HepG2 (cell line): ENCODE data around the gene PDYN. TPM values are rescaled to one million over a fixed set of nuclear protein-coding genes. Genes with fewer than 3 reads are reported as not detected.

Experiments
- BCL6 ChIP-seq: IDR thresholded peaks from 2 replicates; pipeline ENCODE4 v1.6.1; 2016; ENCODE audit warnings: missing genetic modification reagents, missing compliant biosample characterization
- CHCHD3 ChIP-seq: sonication (generic); formaldehyde crosslinking; IDR thresholded peaks from 2 replicates; pipeline ENCODE4 v1.8.0; 2022; ENCODE audit warnings: mild to moderate bottlenecking, missing genetic modification reagents, moderate library complexity
- HMGA1 ChIP-seq: sonication (generic); formaldehyde crosslinking; conservative IDR thresholded peaks from 2 replicates; pipeline ENCODE4 v1.4.0; 2020; ENCODE audit warnings: missing genetic modification reagents
- KLF15 ChIP-seq: sonication (generic); formaldehyde crosslinking; IDR thresholded peaks from 2 replicates; pipeline ENCODE4 v1.8.1; 2023; ENCODE audit warnings: borderline replicate concordance, mild to moderate bottlenecking, inconsistent platforms, missing genetic modification reagents, mixed read lengths
- MED1 ChIP-seq: sonication (generic); formaldehyde crosslinking; IDR thresholded peaks from 2 replicates; pipeline ENCODE4 v1.4.0; 2020; ENCODE audit warnings: missing genetic modification reagents
- MTA3 ChIP-seq: sonication (generic); formaldehyde crosslinking; IDR thresholded peaks from 2 replicates; pipeline ENCODE4 v1.4.0; 2020; ENCODE audit warnings: missing genetic modification reagents
- PAXIP1 ChIP-seq: sonication (generic); formaldehyde crosslinking; conservative IDR thresholded peaks from 2 replicates; pipeline ENCODE4 v1.4.0; 2020; ENCODE audit warnings: mild to moderate bottlenecking, missing genetic modification reagents, moderate library complexity
- PHF8 ChIP-seq: sonication (generic); formaldehyde crosslinking; IDR thresholded peaks from 2 replicates; pipeline ENCODE4 v1.5.0; 2020; ENCODE audit warnings: missing genetic modification reagents
- RFXANK ChIP-seq: IDR thresholded peaks from 2 replicates; pipeline ENCODE4 v1.6.1; 2016
- SALL2 ChIP-seq: sonication (generic); formaldehyde crosslinking; IDR thresholded peaks from 2 replicates; pipeline ENCODE4 v1.8.1; 2023; ENCODE audit warnings: mild to moderate bottlenecking, missing genetic modification reagents, inconsistent platforms
- SIN3A ChIP-seq: IDR thresholded peaks from 2 replicates; pipeline ENCODE4 v1.6.1; 2011; ENCODE audit warnings: low read depth, mild to moderate bottlenecking, control low read depth, low read length, borderline replicate concordance
- SOX13 ChIP-seq, 3 experiments: fragments of 450-650 bp in 1 of 3; sonication (generic) in 1 of 3; formaldehyde crosslinking in 1 of 3; IDR thresholded peaks in 2 of 3; conservative IDR thresholded peaks in 1 of 3; 2 replicates each; pipeline versions ENCODE4 v1.5.0 to v1.6.1; 2016 to 2020; ENCODE audit warnings: antibody characterized with exemption in 1 of 3, mild to moderate bottlenecking in 1 of 3, missing compliant biosample characterization in 1 of 3, missing genetic modification reagents in 1 of 3, moderate library complexity in 1 of 3
- SP140L ChIP-seq: sonication (generic); formaldehyde crosslinking; IDR thresholded peaks from 2 replicates; pipeline ENCODE4 v1.4.0; 2020; ENCODE audit warnings: missing genetic modification reagents, borderline replicate concordance
- SP5 ChIP-seq: IDR thresholded peaks from 2 replicates; pipeline ENCODE4 v1.6.1; 2016; ENCODE audit warnings: low read depth, borderline replicate concordance
- SRY ChIP-seq: sonication (generic); formaldehyde crosslinking; IDR thresholded peaks from 2 replicates; pipeline ENCODE4 v1.8.0; 2022; ENCODE audit warnings: mild to moderate bottlenecking, missing genetic modification reagents
- YY1 ChIP-seq: IDR thresholded peaks from 2 replicates; pipeline ENCODE4 v1.6.1; 2011; ENCODE audit warnings: low read length, low read depth, moderate library complexity, mild to moderate bottlenecking; ENCODE audit not compliant: insufficient read depth, insufficient replicate concordance
- ZNF589 ChIP-seq: sonication (generic); formaldehyde crosslinking; conservative IDR thresholded peaks from 2 replicates; pipeline ENCODE4 v1.8.0; 2022; ENCODE audit warnings: mild to moderate bottlenecking, moderate library complexity, missing genetic modification reagents
- ZNF652 ChIP-seq: IDR thresholded peaks from 2 replicates; pipeline ENCODE4 v1.6.1; 2016; ENCODE audit warnings: low read depth, borderline replicate concordance
- ZNF703 ChIP-seq: sonication (generic); formaldehyde crosslinking; IDR thresholded peaks from 2 replicates; pipeline ENCODE4 v1.5.1; 2020; ENCODE audit warnings: missing genetic modification reagents, mild to moderate bottlenecking, moderate library complexity, borderline replicate concordance
- ZNF704 ChIP-seq: sonication (generic); formaldehyde crosslinking; IDR thresholded peaks from 2 replicates; pipeline ENCODE4 v1.8.1; 2023; ENCODE audit warnings: mild to moderate bottlenecking, inconsistent platforms, moderate library complexity, missing genetic modification reagents, borderline replicate concordance
- ZNF709 ChIP-seq: sonication (generic); formaldehyde crosslinking; IDR thresholded peaks from 2 replicates; pipeline ENCODE4 v1.5.0; 2020; ENCODE audit warnings: mild to moderate bottlenecking, missing genetic modification reagents
- ZNF775 ChIP-seq: sonication (generic); formaldehyde crosslinking; IDR thresholded peaks from 2 replicates; pipeline ENCODE4 v1.4.0; 2020; ENCODE audit warnings: missing genetic modification reagents, mild to moderate bottlenecking, moderate library complexity, borderline replicate concordance
- ZSCAN12 ChIP-seq: sonication (generic); formaldehyde crosslinking; IDR thresholded peaks from 2 replicates; pipeline ENCODE4 v1.9.0; 2021; ENCODE audit warnings: mild to moderate bottlenecking, missing genetic modification reagents
- polyA plus RNA-seq, 8 experiments: library from polyadenylated mRNA; depleted of rRNA in 3 of 8; stranded (reverse) in 7 of 8; unstranded in 1 of 8; fragments of >200 nt; fragmentation: Illumina TruSeq in 4 of 8; extraction: Trizol in 4 of 8; gene quantifications; 2 replicates each; pipeline versions ENCODE4 v1.2.1 to v1.2.3, GENCODE V29; 2011 to 2016; ENCODE audit warnings: low read depth in 4 of 8, missing spikeins in 1 of 8, mixed read lengths in 1 of 8; ENCODE audit not compliant: insufficient read depth in 1 of 8
- total RNA-seq, 5 experiments: library from RNA; depleted of rRNA; stranded (reverse); fragments of >200 nt; fragmentation: Illumina TruSeq; extraction: Trizol; gene quantifications; 2 replicates each; pipeline ENCODE4 v1.2.3, GENCODE V29; 2016; ENCODE audit warnings: low read depth in 1 of 5
- TF ChIP-seq, protein P1 (sequence below): IDR thresholded peaks from 2 replicates; pipeline ENCODE4 v1.6.1; 2016; ENCODE audit warnings: mild to moderate bottlenecking

Gene PDYN
- total and polyA plus RNA-seq, 2 of the 13 experiments (the other 11 are each of a cell fraction or from before 2014, with no cell fraction given): not detected

- no peak for TF ChIP-seq KLF15
- TF ChIP-seq ZNF704 (CRISPR knock-in tag): no peak
- no peak; the same call in 1 of the 2 replicates for TF ChIP-seq PHF8 (CRISPR knock-in tag)
- TF ChIP-seq ZNF775 (CRISPR knock-in tag): no peak
- no peak for TF ChIP-seq BCL6 (CRISPR knock-in tag)
- no peak for TF ChIP-seq CHCHD3
- TF ChIP-seq YY1: peak; percentile 61
- TF ChIP-seq SP140L (CRISPR knock-in tag): no peak
- no peak for TF ChIP-seq SALL2 (CRISPR knock-in tag)
- TF ChIP-seq SRY (CRISPR knock-in tag): peak; percentile 74; the same call in 1 of the 2 replicates
- TF ChIP-seq PAXIP1: no peak
- no peak for TF ChIP-seq SIN3A
- no peak for TF ChIP-seq ZNF589
- no peak for TF ChIP-seq HMGA1 (CRISPR knock-in tag)
- 0 out of 2 replicates have a peak, but pooled peaks have one; percentile 24 for TF ChIP-seq ZNF709
- TF ChIP-seq ZNF703 (CRISPR knock-in tag): 0 out of 2 replicates have a peak, but pooled peaks have one; percentile 28
- no peak for TF ChIP-seq SOX13 (IDR thresholded peaks at IDR 0.05)
- TF ChIP-seq SOX13 (CRISPR knock-in tag; conservative IDR thresholded peaks at IDR 0.05 in 1 of 2, IDR thresholded peaks at IDR 0.05 in 1 of 2): peak in 1 of 2 experiments; percentile 28; a peak in 1 of 4 replicates
- TF ChIP-seq ZNF652 (CRISPR knock-in tag): no peak
- TF ChIP-seq RFXANK (CRISPR knock-in tag): no peak
- TF ChIP-seq SP5: peak; percentile 42; the same call in 1 of the 2 replicates
- TF ChIP-seq MED1 (CRISPR knock-in tag): no peak
- no peak for TF ChIP-seq MTA3 (CRISPR knock-in tag)
- TF ChIP-seq, protein P1, sequence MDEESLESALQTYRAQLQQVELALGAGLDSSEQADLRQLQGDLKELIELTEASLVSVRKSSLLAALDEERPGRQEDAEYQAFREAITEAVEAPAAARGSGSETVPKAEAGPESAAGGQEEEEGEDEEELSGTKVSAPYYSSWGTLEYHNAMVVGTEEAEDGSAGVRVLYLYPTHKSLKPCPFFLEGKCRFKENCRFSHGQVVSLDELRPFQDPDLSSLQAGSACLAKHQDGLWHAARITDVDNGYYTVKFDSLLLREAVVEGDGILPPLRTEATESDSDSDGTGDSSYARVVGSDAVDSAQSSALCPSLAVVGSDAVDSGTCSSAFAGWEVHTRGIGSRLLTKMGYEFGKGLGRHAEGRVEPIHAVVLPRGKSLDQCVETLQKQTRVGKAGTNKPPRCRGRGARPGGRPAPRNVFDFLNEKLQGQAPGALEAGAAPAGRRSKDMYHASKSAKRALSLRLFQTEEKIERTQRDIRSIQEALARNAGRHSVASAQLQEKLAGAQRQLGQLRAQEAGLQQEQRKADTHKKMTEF (CRISPR knock-in tag): peak; percentile 61; the same call in 1 of the 2 replicates
- no peak for TF ChIP-seq ZSCAN12 (CRISPR knock-in tag)
These were observed 28.1 kb downstream of the PDYN start (continued) for GRCh38 chr20:1965520-1966351.
